ENCODE data around the gene ADGRD1.
"Not testable (repeated sequence)": the region's sequence is repeated elsewhere in the genome, so short reads cannot be mapped to it uniquely, and the experiment has no call there.

Gene ADGRD1

GRCh38 chr12:131106349-131106941 is 152.7 kb downstream of the ADGRD1 start:
- no peak for DNase-seq

GRCh38 chr12:131108177-131108955 is 154.7 kb downstream of the ADGRD1 start:
- DNase-seq: no peak

DNA sequence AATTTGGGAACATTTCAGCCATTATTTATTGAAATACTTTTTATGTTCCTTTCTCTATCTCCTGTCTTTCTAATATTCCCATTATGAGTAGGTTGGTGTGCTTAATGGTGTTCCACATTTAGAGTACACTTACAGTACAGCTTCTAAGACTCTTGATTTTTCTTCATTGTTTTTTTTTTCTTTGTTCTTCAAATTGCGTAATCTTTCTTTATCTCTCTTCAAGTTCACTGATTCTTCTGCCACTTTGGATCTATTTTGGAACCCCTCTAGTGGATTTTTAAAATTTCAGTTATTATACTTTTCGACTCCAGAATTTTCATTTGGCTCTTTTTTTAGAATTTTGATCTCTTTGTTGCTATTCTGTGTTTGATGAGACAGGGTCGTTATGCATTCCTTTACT is 157.7 kb downstream of the ADGRD1 start:
- DNase-seq: no peak

- no peak for DNase-seq
These were observed 158.3 kb downstream of the ADGRD1 start for GRCh38 chr12:131112021-131112420.

- no peak for DNase-seq
These were observed 159.1 kb downstream of the ADGRD1 start for GRCh38 chr12:131112700-131113290.

DNA sequence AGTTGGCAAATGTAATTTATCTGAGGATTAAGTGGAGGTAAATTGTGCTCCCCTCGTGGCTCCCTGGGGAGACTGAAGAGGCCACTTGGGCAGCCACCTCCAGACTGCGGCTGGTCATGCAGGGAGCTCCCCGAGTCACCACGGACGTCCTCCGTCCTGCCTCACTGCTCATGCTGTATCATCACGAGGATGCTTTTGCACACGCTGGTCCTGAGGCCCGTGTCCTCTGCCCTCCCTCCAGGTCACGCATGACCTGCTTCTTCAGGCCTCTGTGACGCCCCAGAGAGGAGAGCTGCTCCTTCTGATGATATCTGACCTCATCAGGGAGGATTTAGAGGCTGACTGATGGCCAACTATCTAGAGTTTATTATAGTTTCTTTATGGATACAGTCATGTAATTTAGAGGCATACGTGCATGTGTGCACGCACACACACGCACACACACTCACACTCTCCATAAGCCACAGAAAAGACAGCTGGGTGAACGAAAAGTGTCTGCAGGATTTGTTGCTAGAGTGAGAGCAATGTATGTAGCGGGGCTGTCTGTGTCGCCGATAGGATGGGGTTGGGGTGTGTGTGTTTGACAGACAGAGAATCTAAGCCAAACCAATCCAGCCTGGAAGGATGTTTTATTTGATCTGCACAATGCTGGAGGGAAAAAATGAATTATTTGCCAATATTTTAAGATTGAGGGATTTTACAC is 160.0 kb downstream of the ADGRD1 start:
- no peak for DNase-seq

GRCh38 chr12:131114271-131114670 is 160.6 kb downstream of the ADGRD1 start:
- no peak for DNase-seq

DNA sequence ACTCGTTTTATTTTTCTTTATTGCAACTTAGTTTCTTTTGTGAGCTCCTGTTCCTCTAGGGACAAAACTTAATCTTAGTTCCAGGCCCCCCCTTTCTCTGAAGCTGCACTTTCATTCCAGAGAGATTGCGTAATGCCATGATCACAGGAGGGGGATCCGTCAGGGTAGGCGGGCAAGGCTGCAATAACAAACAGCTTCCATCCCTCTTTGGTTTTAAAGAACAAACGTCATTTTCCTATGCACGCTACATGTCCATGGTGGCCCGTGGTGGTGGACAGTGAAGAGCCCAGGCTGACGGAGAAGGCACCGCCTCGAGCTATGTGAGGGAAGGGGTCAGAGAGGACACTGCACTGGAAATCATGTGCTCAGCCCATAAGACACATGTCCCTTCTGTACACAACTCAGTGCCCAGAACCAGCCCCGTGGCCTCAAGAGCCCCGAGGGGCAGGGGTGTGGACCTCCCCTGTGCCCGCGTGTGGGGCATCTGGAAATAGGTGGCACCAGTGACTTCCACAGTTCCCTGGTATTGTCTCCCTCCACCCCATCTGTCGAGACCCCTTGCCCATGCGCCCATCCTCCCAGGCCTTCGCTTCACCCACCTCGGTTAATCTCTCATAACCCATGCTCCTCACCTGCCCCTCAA is 161.4 kb downstream of the ADGRD1 start:
- no peak for DNase-seq

DNA sequence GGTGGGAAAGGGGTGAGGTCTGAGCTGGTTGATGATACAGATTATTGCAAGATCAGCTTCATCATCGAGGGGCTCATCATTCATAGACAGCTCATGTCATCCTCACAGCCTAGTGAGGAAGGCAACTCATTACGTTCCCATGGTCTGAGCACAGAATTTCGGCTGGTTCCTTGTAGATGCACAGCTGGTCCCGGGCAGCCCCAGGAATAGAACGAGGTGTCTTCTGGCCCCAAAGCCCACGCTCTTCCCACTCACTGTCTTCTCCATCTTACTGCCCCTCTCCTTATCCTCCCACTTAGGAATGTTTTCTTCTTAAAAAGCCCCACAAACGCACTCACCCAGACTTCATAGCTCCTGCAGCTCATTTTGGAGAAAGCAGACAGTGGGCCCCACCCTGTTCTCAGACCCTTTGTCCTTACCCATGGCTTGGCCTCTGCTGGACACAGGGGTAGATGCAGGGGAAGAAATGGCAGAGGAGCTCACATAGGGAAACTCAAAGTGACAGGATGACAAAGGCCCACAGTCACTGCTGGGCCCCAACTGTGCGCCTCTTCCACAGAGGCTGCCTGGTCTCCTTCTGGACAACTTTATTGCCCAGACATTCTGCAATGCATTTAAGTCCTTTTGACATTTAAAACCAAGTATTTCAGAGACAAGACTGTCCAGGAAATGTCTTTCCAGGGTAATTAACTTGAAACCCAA is 162.2 kb downstream of the ADGRD1 start:
- no peak for DNase-seq

DNA sequence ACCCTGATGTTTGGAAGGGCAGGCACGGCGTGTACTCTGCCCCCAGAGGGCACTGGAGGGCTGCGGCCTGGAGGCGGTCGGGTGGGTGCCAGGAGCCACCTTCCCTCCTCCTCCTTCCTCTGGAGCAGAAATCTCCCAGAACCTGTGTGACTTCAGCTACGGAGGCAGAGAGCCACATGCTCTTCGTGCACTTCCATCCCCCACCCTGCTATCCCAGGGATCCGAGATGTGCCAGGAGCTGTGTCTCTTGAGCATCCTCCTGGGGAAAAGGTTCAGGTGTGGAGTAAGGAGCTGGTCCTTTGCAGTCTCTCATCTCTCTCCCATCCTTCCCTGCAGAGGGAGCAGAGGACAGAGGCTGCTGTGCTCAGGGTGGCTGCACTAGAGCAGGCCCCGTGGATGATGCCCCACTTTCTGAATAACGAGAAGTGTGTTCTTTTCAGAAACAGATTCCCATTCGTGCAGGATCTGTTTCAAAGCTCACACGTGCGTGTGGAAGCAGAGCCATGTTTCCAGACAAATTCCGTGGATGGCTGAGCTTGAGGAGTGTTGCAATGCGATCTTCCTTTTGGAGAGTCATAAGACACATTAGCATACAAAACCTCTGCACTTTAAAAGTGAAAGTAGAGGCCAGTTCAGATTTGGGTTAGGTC is 162.9 kb downstream of the ADGRD1 start:
- DNase-seq: no peak

- no peak for DNase-seq
These were observed 163.9 kb downstream of the ADGRD1 start for GRCh38 chr12:131117438-131118245.

DNA sequence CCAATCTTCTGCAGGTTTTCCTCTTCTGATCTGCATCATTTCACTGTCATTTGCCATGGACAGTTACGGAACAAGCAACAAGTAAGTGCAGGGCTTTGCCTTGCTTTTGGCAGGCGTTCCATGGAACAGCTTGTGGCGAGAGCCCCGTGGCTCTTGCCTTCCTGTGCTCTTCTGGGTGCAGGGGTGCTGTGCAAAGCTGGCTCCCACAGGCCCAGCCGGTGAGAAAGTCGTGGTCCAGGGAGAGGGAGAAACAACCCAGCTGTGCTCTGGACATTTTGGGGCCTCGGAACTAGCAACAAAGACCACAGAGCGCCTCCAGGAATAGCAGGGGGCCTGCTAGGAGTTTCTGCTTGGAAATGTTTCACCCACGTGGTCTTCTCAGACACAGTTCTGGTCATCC is 164.7 kb downstream of the ADGRD1 start:
- DNase-seq: no peak

DNA sequence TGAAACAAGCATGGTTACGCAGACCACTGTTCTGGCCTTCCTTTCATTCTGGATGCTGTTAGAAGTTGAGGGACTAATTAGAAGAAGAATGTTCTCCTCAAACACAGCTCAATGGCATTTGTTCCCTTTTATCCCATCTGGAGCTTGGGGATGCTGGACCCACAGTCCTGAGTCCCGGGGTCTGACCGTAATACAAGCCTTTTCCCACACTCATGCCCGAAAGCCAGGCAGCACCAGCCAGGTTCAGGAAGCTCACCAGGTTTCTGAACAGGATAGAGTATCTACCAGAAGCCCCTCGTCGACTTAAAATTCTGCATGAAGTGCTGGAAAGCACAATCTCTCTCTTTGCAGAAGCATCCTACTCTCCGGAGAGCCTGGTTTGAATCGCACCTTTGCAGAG is 165.6 kb downstream of the ADGRD1 start:
- DNase-seq: not testable (repeated sequence)

DNA sequence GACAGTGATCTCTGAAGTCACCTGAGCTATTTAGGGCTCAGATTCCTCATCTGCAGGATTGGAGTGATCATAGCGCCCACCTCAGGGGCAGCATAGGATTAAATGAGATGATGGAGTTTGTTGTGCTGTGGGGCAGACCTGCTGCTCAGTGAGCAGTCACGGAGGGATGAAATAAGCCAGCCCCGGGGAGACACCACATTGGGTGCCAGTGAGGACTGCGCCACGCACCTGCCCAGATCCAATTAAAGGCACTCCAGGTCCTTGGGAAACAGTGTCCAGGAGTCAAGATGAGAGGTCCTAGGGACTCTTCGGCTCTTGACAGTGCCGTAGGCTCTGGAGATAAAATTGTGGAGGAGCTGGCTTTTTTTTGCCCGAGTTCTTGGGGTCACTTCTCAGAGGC is 166.2 kb downstream of the ADGRD1 start:
- DNase-seq: no peak

DNA sequence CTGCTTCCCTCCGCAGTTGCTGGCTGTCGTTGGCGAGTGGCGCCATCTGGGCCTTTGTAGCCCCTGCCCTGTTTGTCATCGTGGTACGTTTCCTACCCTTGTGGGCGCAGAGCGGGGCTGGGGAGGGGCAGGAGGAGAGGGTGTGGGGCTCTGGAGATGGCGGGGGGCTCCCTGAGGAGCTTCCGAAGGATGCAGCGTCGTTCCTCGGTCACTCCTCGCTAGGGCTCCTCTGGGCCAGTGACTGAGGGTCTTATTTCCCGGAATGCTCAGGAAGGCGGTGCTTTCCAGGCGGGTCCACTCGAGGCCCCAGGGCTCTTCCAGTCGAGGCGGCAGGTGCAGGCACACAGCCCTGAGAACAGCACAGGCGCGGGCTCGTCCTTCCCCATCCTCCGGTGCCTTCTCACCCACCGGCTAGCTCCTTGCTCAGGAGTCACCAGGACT is 167.1 kb downstream of the ADGRD1 start:
- peak; percentile 18 for DNase-seq

- DNase-seq: peak; percentile 26
These were observed 168.1 kb downstream of the ADGRD1 start for GRCh38 chr12:131121705-131122405.

DNA sequence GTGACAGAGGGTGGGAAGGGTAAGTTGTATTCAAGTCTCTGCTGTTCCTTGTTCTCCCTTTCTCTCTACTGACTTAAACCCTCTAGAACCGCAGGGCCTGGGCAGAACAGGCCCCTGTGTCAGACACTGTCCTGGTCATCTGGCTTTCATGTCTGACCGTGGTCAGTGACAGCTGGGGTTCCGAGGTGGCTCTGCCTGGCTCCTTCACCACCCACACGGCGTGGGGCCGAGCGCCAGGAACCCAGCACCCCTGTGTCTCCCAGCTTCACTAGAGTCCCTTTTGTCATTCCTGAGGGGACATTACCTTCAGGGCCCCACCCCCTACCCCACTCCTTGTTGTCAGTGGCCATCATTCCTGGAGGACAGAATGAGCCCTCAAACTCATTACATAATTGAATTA is 168.9 kb downstream of the ADGRD1 start:
- DNase-seq: peak; percentile 10

DNA sequence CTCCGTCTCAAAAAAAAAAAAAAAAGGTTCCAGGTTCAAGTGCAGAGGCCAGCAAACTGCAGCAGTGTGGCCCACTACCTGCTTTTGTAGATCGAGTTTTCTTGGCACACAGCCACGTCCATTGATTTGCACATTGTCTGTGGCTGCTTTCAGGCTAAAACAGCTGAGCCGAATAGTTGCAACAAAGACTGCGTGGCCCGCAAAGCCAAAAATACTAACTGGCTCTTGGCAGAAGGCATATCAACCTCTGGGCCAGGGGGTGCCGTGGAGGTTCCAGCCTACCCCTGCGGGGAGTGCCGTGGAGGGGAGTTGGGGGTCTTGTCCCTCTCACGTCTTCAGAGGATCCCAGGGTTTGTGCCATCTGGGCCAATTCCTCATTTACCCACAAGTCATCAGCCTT is 170.1 kb downstream of the ADGRD1 start:
- DNase-seq: no peak

GRCh38 chr12:131124487-131125280 is 171.0 kb downstream of the ADGRD1 start:
- no peak for DNase-seq

All from activated CD8-positive, alpha-beta memory T cell treated with anti-CD3 and anti-CD28 coated beads, Interleukin-2, amount 50 U/mL, for 48 hours (primary cell).